ENCODE measurements around the gene GAP43. TPM values are rescaled to one million over a fixed set of nuclear protein-coding genes. Genes with fewer than 3 reads are reported as not detected.

Gene GAP43
- total and polyA plus RNA-seq, 7 experiments from 2014 or later: not detected

- H3K4me3 Mint-ChIP-seq: no peak overlapping the region
- POLR2A ChIA-PET: no interaction called here
- Histone ChIP-seq H3K4me3 (ENCODE audit: low read length) (no peak overlapping the region), H3K27ac (ENCODE audit: low read depth, low read length) (no peak overlapping the region), H3K36me3 (ENCODE audit: control insufficient read depth in 2 of 3, insufficient read depth in 3 of 3, low read length in 3 of 3) (no peaks in the 10 kb centered on the region), H3K27me3 (ENCODE audit: control insufficient read depth in 2 of 2, insufficient read depth in 2 of 2, low read length in 2 of 2) (no peaks in the 10 kb centered on the region), H3K9me3 (ENCODE audit: control insufficient read depth in 2 of 3, low read length in 3 of 3) (no peaks in the 10 kb centered on the region), H3K4me1 (ENCODE audit: control insufficient read depth in 2 of 2, insufficient read depth in 2 of 2, low read length in 2 of 2) (no peaks in the 10 kb centered on the region)
- CTCF ChIA-PET: no interaction called here
- H3K4me1 Mint-ChIP-seq: no peaks in the 10 kb centered on the region
- no peak overlapping the region for H3K27ac Mint-ChIP-seq
- intact Hi-C loops (cut with micrococcal nuclease): no loop called here
- no peak for DNase-seq
- peaks cover 0 to 15% (median 8%) of the 10 kb centered on the region in 5 donors for H3K27me3 Mint-ChIP-seq
- no peaks in the 10 kb centered on the region for H3K36me3 Mint-ChIP-seq
- no peak for ATAC-seq
- H3K9me3 Mint-ChIP-seq: no peaks in the 10 kb centered on the region
These were observed 79.3 kb downstream of the GAP43 start for GRCh38 chr3:115702598-115702997.

DNA sequence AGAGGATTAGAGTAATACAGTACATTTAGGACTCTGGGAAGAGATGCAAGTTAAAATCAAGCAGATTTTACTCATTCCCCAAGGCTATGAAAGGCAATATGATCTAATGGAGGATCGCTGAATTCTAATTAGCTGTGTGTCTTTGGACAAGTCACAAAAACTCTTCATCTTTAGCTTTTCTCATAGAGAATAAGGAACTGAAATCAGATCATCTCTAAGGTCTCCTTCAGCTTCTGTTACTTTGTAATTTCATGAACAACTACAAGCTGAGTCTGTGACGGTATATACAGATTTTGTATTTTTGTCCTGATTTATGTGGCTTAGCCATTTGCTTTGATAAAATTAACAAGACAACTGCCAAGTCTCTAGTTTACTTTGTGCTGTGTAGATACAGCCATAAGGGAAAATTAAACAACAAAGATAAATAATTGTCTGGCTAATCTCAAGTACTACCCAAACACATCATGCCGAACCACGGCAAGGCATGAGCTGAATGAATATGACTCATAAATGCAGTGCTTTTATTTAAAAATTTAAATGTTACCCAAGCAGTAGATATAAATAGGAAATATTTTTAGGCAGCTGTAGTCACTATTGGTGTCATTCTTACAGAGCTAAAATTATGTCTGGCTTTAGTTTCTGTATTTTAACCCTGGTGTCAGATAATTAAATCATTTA is 81.5 kb downstream of the GAP43 start:
- H3K4me1 Mint-ChIP-seq: no peaks in the 10 kb centered on the region
- H3K36me3 ChIP-seq (ENCODE audit: control insufficient read depth in 2 of 3, insufficient read depth in 3 of 3, low read length in 3 of 3): no peaks in the 10 kb centered on the region
- CTCF ChIA-PET: interaction anchor here (0.7 kb wide), 1 partner anchor 10 kb away, joined by 3 read pairs; no protein-coding TSS in a partner anchor
- H3K9me3 ChIP-seq (ENCODE audit: control insufficient read depth in 2 of 3, low read length in 3 of 3): no peaks in the 10 kb centered on the region
- intact Hi-C loops (cut with micrococcal nuclease): no loop called here
- no peak overlapping the region for H3K27ac ChIP-seq (ENCODE audit: low read depth, low read length)
- H3K4me3 Mint-ChIP-seq: no peak overlapping the region
- ATAC-seq: no peak
- H3K27me3 Mint-ChIP-seq: peaks cover 0 to 22% (median 8%) of the 10 kb centered on the region in 5 donors
- no peaks in the 10 kb centered on the region for H3K27me3 ChIP-seq (ENCODE audit: control insufficient read depth in 2 of 2, insufficient read depth in 2 of 2, low read length in 2 of 2)
- no peak overlapping the region for H3K27ac Mint-ChIP-seq
- H3K4me1 ChIP-seq (ENCODE audit: control insufficient read depth in 2 of 2, insufficient read depth in 2 of 2, low read length in 2 of 2): no peaks in the 10 kb centered on the region
- no peak overlapping the region for H3K4me3 ChIP-seq (ENCODE audit: low read length)
- H3K9me3 Mint-ChIP-seq: no peaks in the 10 kb centered on the region
- DNase-seq: no peak
- H3K36me3 Mint-ChIP-seq: no peaks in the 10 kb centered on the region
- POLR2A ChIA-PET: no interaction called here

DNA sequence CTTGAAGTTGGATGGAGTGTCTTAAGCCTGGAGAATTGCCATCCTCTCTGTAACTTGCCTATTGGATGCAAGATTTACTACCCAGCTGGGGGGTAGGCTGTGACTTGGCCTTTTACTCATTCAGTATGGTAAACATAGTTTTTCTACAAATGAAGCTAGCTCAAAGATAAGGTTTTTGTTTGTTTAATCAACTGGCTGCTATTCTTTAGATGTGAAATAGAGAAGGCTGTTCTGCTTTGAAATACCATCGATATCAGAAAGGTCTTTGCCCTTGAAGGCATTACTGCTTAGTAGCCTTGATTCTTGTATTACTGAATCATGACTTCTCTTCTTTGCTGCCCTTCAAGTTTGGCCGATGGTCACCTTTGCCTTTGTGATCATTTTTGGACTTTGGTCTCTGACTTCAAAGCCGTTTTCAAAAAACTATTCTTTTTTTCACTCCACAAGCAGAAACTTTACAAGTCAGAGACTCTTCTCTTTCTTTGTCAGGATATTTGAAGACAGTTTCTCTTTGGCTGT is 83.1 kb downstream of the GAP43 start:
- H3K36me3 ChIP-seq (ENCODE audit: control insufficient read depth in 2 of 3, insufficient read depth in 3 of 3, low read length in 3 of 3): no peaks in the 10 kb centered on the region
- CTCF ChIA-PET: no interaction called here

DNA sequence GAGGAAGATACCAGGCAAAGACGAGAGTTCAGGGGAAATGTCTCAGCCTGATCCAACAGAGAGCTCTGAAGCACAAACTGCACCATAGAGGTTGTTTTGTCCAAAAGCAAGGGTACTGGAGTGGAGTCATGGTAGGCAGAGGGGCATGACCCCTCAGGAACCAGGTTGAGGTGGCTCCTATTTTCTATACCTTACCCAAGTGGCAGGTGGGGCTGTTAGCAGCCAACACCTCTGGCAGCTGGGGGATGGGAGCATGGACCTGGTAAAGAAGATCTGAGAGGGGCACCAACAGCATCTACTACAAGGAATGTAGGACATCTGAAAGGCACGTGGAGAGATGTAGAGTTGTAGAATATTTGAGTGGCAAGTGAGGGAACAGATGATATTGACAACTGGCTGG is 85.2 kb downstream of the GAP43 start:
- ChIA-PET POLR2A (no interaction called here), CTCF (no interaction called here)
- Mint-ChIP-seq H3K27me3 (peaks cover 8 to 37% (median 19%) of the 10 kb centered on the region in 5 donors), H3K9me3 (no peaks in the 10 kb centered on the region), H3K4me1 (no peaks in the 10 kb centered on the region), H3K4me3 (no peak overlapping the region), H3K27ac (no peak overlapping the region), H3K36me3 (no peaks in the 10 kb centered on the region)
- no peaks in the 10 kb centered on the region for H3K36me3 ChIP-seq (ENCODE audit: control insufficient read depth in 2 of 3, insufficient read depth in 3 of 3, low read length in 3 of 3)
- intact Hi-C loops (cut with micrococcal nuclease): no loop called here
- no peaks in the 10 kb centered on the region for H3K4me1 ChIP-seq (ENCODE audit: control insufficient read depth in 2 of 2, insufficient read depth in 2 of 2, low read length in 2 of 2)
- no peak overlapping the region for H3K4me3 ChIP-seq (ENCODE audit: low read length)
- ATAC-seq (no peak), DNase-seq (no peak)
- no peak overlapping the region for H3K27ac ChIP-seq (ENCODE audit: low read depth, low read length)
- H3K9me3 ChIP-seq (ENCODE audit: control insufficient read depth in 2 of 3, low read length in 3 of 3): no peaks in the 10 kb centered on the region
- no peaks in the 10 kb centered on the region for H3K27me3 ChIP-seq (ENCODE audit: control insufficient read depth in 2 of 2, insufficient read depth in 2 of 2, low read length in 2 of 2)

More for the DNA sequence above, 83.1 kb downstream of the GAP43 start:
- Mint-ChIP-seq H3K9me3 (no peaks in the 10 kb centered on the region), H3K36me3 (no peaks in the 10 kb centered on the region), H3K4me3 (no peak overlapping the region), H3K27ac (no peak overlapping the region), H3K4me1 (no peaks in the 10 kb centered on the region), H3K27me3 (peaks cover 4 to 23% (median 9%) of the 10 kb centered on the region in 5 donors)
- ATAC-seq (no peak), DNase-seq (no peak)
- H3K9me3 ChIP-seq (ENCODE audit: control insufficient read depth in 2 of 3, low read length in 3 of 3): no peaks in the 10 kb centered on the region
- no peak overlapping the region for H3K4me3 ChIP-seq (ENCODE audit: low read length)
- H3K4me1 ChIP-seq (ENCODE audit: control insufficient read depth in 2 of 2, insufficient read depth in 2 of 2, low read length in 2 of 2): no peaks in the 10 kb centered on the region
- no peaks in the 10 kb centered on the region for H3K27me3 ChIP-seq (ENCODE audit: control insufficient read depth in 2 of 2, insufficient read depth in 2 of 2, low read length in 2 of 2)
- no peak overlapping the region for H3K27ac ChIP-seq (ENCODE audit: low read depth, low read length)
- intact Hi-C loops (cut with micrococcal nuclease): no loop called here
- POLR2A ChIA-PET: no interaction called here

GRCh38 chr3:115709093-115709492 is 85.8 kb downstream of the GAP43 start:
- POLR2A ChIA-PET: no interaction called here
- CTCF ChIA-PET: no interaction called here
- ATAC-seq: no peak
- no peaks in the 10 kb centered on the region for H3K9me3 Mint-ChIP-seq
- H3K27me3 Mint-ChIP-seq: peaks cover 12 to 42% (median 19%) of the 10 kb centered on the region in 5 donors
- no peaks in the 10 kb centered on the region for H3K9me3 ChIP-seq (ENCODE audit: control insufficient read depth in 2 of 3, low read length in 3 of 3)
- H3K4me3 Mint-ChIP-seq: no peak overlapping the region
- no peak overlapping the region for H3K27ac Mint-ChIP-seq
- H3K27ac ChIP-seq (ENCODE audit: low read depth, low read length): no peak overlapping the region
- H3K36me3 Mint-ChIP-seq: no peaks in the 10 kb centered on the region
- H3K36me3 ChIP-seq (ENCODE audit: control insufficient read depth in 2 of 3, insufficient read depth in 3 of 3, low read length in 3 of 3): no peaks in the 10 kb centered on the region
- no peak overlapping the region for H3K4me3 ChIP-seq (ENCODE audit: low read length)
- H3K4me1 Mint-ChIP-seq: no peaks in the 10 kb centered on the region
- intact Hi-C loops (cut with micrococcal nuclease): no loop called here
- no peaks in the 10 kb centered on the region for H3K4me1 ChIP-seq (ENCODE audit: control insufficient read depth in 2 of 2, insufficient read depth in 2 of 2, low read length in 2 of 2)
- H3K27me3 ChIP-seq (ENCODE audit: control insufficient read depth in 2 of 2, insufficient read depth in 2 of 2, low read length in 2 of 2): no peaks in the 10 kb centered on the region
- DNase-seq: no peak

DNA sequence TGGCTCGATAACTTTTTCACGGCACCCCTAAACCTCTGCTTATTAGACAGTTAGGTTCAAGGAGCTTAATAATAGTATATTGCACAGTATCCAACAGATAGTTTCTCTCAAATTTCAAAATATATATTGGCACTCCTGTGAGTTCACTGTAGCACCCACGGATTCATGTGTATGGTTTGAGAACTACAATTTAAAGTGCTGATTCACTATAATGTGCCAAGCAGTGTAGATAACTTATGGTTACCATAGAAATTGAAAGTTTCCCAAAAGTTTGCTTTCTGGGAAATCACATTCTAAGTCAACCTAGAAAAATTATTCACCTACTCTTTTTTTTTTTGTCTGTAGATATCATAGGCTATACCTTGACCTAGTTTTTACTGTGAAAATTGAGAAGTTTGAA is 86.6 kb downstream of the GAP43 start:
- Mint-ChIP-seq H3K9me3 (no peaks in the 10 kb centered on the region), H3K36me3 (no peaks in the 10 kb centered on the region), H3K4me3 (no peak overlapping the region), H3K4me1 (no peaks in the 10 kb centered on the region), H3K27ac (no peak overlapping the region), H3K27me3 (peaks cover 13 to 40% (median 18%) of the 10 kb centered on the region in 5 donors)
- ATAC-seq: no peak
- H3K9me3 ChIP-seq (ENCODE audit: control insufficient read depth in 2 of 3, low read length in 3 of 3): no peaks in the 10 kb centered on the region
- DNase-seq: no peak
- intact Hi-C loops (cut with micrococcal nuclease): no loop called here
- H3K27ac ChIP-seq (ENCODE audit: low read depth, low read length): no peak overlapping the region
- no peaks in the 10 kb centered on the region for H3K27me3 ChIP-seq (ENCODE audit: control insufficient read depth in 2 of 2, insufficient read depth in 2 of 2, low read length in 2 of 2)
- ChIA-PET POLR2A (no interaction called here), CTCF (no interaction called here)
- H3K36me3 ChIP-seq (ENCODE audit: control insufficient read depth in 2 of 3, insufficient read depth in 3 of 3, low read length in 3 of 3): no peaks in the 10 kb centered on the region
- H3K4me1 ChIP-seq (ENCODE audit: control insufficient read depth in 2 of 2, insufficient read depth in 2 of 2, low read length in 2 of 2): no peaks in the 10 kb centered on the region
- H3K4me3 ChIP-seq (ENCODE audit: low read length): no peak overlapping the region

GRCh38 chr3:115710799-115711198 is 87.5 kb downstream of the GAP43 start:
- CTCF ChIA-PET: no interaction called here
- Mint-ChIP-seq H3K4me1 (no peaks in the 10 kb centered on the region), H3K27me3 (peaks cover 13 to 46% (median 18%) of the 10 kb centered on the region in 5 donors)

More at GRCh38 chr3:115710799-115711198, 87.5 kb downstream of the GAP43 start:
- DNase-seq: no peak
- H3K36me3 Mint-ChIP-seq: no peaks in the 10 kb centered on the region
- no peak overlapping the region for H3K27ac Mint-ChIP-seq
- H3K4me3 Mint-ChIP-seq: no peak overlapping the region
- Histone ChIP-seq H3K27ac (ENCODE audit: low read depth, low read length) (no peak overlapping the region), H3K4me1 (ENCODE audit: control insufficient read depth in 2 of 2, insufficient read depth in 2 of 2, low read length in 2 of 2) (no peaks in the 10 kb centered on the region), H3K27me3 (ENCODE audit: control insufficient read depth in 2 of 2, insufficient read depth in 2 of 2, low read length in 2 of 2) (no peaks in the 10 kb centered on the region), H3K4me3 (ENCODE audit: low read length) (no peak overlapping the region), H3K9me3 (ENCODE audit: control insufficient read depth in 2 of 3, low read length in 3 of 3) (no peaks in the 10 kb centered on the region), H3K36me3 (ENCODE audit: control insufficient read depth in 2 of 3, insufficient read depth in 3 of 3, low read length in 3 of 3) (no peaks in the 10 kb centered on the region)
- intact Hi-C loops (cut with micrococcal nuclease): no loop called here
- H3K9me3 Mint-ChIP-seq: no peaks in the 10 kb centered on the region
- POLR2A ChIA-PET: no interaction called here
- ATAC-seq: no peak

Measured in naive thymus-derived CD4-positive, alpha-beta T cell (primary cell).